ENCODE results near the gene SLC25A10.

DNA sequence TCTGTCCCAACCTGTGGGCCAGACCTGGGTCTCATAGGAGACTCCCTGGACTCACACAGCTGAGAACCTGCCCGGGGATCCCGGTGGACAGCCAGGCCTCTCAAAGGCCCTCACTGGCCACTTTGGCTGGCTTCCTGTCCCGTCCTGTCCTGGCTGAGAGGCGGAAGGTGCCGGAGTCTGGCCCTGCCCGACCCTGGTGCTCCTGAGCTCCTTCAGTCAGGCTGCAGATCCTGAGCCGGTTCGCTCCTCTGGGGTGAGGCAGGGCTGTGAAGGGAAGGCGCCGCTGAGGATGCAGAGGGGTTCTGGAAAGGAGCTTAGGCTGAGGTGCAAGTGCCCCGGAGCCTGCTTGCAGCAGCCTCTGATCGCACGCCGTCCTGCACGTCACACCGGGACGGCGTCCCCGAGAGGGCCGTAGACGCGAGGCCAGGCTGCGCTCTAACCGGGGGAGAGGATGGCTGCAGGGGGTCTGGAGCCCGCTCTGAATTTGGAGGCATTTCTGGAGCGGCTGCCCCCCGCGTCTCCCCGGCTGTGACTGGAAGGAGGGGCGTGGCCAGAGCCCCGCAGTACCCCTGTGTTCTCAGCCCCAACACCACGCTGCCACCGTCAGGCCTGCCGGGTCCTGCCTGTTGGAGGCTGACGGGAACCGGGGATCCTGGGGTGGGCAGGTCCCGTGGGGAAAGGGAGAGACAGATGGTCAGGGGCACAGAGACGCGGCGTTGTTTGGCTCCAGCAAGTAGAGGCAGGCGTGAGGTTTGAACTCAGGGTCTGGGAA lies 24.1 kb upstream of the SLC25A10 start:
- TF ChIP-seq, protein P1, sequence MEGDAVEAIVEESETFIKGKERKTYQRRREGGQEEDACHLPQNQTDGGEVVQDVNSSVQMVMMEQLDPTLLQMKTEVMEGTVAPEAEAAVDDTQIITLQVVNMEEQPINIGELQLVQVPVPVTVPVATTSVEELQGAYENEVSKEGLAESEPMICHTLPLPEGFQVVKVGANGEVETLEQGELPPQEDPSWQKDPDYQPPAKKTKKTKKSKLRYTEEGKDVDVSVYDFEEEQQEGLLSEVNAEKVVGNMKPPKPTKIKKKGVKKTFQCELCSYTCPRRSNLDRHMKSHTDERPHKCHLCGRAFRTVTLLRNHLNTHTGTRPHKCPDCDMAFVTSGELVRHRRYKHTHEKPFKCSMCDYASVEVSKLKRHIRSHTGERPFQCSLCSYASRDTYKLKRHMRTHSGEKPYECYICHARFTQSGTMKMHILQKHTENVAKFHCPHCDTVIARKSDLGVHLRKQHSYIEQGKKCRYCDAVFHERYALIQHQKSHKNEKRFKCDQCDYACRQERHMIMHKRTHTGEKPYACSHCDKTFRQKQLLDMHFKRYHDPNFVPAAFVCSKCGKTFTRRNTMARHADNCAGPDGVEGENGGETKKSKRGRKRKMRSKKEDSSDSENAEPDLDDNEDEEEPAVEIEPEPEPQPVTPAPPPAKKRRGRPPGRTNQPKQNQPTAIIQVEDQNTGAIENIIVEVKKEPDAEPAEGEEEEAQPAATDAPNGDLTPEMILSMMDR (IDR thresholded peaks at IDR 0.05) = no peak
- TF ChIP-seq EP300 (IDR thresholded peaks at IDR 0.05) = no peak
